NCI-H1048 (cell line): Measurements from ENCODE around the gene SLC4A11.
"Not testable (repeated sequence)": the region's sequence is repeated elsewhere in the genome, so short reads cannot be mapped to it uniquely, and the experiment has no call there.

Experiments used
- DNase-seq: peaks from one replicate; lab custom pipeline; 2025; lab: John Stamatoyannopoulos, UW

The SLC4A11 gene

GRCh38 chr20:3227936-3228749 lies 10.8 kb downstream of the SLC4A11 start:
- DNase-seq: no peak

DNA sequence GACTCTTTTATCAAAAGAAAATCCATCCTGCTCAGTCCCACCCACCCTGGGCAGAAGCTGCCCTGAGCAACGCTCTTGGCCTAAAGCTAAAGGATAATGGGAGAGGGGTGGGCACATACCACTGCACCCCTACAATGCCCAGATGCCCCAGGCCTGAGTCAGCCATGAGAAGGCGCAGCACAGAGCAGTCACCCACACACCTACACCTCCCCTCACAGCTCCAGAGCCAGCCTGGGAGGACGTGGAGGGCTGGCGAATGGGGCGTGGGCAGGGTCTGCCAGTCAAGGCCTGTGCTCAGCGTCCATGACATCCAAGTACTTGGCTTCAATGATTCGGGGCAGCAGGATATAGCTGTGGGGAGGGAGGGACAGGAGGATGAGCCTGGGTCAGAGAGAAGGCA lies 11.5 kb downstream of the SLC4A11 start:
- no peak for DNase-seq

- DNase-seq: no peak
Measured at GRCh38 chr20:3226864-3227263, 12.1 kb downstream of the SLC4A11 start.

DNA sequence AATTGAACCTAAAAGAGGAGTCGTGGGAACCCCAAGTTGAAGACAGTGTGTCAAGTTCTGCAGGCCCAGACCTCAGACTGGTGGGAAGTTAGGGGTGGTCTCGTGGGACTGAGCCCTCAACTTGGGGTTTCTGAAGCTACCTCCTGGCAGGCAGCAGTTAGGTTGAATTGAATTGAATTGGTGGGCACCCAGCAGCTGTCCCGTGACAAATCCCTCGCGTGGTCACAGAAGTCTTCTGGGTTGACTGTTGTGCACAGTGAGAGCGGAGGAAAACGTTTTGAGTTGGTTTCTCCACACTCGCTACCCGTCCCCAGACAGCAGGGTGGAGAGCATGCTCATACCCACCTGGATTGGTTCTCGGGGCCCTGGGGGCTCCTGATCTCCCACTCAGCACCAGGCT lies 12.9 kb downstream of the SLC4A11 start:
- DNase-seq: no peak

- no peak for DNase-seq
Measured at GRCh38 chr20:3224681-3225421, 14.1 kb downstream of the SLC4A11 start.

- no peak for DNase-seq
Measured at GRCh38 chr20:3223994-3224680, 14.9 kb downstream of the SLC4A11 start.

GRCh38 chr20:3223651-3223993 lies 15.4 kb downstream of the SLC4A11 start:
- no peak for DNase-seq

DNA sequence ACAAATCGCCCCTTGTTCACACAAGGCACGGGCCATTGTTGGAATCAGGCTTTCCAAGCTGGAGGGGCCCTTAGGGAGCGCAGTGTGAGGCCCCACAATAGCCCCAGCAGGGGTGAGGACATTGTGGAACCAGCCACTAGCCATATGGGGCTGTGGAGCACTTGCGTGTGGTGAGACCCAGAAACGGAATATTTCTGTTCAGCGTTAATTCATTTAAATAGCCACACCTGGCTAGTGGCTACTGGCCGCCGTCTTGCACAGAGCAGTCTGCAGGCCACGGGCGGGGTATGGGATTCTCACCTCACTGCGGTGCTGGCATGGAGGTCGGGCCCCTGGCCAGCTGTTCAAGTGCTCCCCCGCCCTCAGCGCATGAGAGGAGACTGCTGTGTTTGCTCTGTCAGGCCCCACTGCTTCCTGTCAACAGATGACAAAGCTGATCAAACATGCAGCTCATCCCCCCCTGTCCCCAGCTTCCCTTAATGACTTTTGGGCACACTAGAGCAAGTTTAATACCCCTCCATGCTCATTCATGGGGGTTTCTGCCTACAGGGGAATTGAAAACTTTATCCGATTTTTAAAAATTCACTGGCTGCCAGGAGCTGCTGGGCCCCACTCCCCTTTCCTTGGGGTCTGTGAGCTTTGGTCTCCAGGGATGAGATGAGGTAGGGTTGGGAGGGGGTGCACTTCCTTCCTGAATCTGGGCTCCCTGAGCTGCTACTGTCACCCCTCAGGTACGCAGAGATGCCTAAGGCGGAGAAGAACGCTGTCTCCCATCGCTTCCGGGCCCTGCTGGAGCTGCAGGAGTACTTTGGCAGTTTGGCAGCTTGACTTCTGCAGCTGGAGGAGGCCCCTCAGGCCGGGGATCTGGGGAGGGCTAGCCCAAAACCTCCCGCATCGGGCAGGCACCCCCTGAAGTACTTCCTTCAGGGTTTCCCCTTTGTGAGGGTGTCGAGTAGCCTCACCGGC lies 16.1 kb downstream of the SLC4A11 start:
- no peak for DNase-seq

GRCh38 chr20:3221398-3222226 lies 17.4 kb downstream of the SLC4A11 start:
- DNase-seq: no peak

- no peak for DNase-seq
Measured at GRCh38 chr20:3218307-3218988, 20.5 kb downstream of the SLC4A11 start.

- not testable (repeated sequence) for DNase-seq
Measured at GRCh38 chr20:3215359-3215917, 23.6 kb downstream of the SLC4A11 start.

- DNase-seq: no peak
Measured at GRCh38 chr20:3213226-3213625, 25.8 kb downstream of the SLC4A11 start.

DNA sequence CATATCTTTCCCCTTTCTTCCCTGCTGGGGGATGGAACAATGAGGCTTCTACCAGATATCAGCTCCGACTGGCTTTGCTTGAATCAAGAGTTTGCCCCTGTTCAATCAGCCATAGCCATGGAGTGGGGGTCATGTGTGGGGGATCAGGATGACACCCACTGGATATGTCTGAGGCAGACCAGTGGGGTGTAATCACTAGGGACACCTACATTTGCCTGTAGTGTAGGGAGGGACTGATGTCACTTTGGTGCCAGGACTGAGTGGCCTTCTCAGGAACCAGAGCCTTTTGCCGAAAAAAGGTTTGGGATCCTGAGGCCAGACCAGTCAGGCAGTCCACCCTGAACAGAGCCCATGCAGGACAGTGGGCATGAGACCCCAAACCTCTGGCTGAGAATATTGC lies 28.6 kb downstream of the SLC4A11 start:
- no peak for DNase-seq

- DNase-seq: no peak
Measured at GRCh38 chr20:3209946-3210317, 29.1 kb downstream of the SLC4A11 start.

GRCh38 chr20:3209257-3209945 lies 29.6 kb downstream of the SLC4A11 start, which contains the start of gene ITPA:
TSS of gene ITPA (plus strand) at chr20:3209498. CDS start at chr20:3209552, 54 bp downstream.
- peak; percentile 8 for DNase-seq

DNA sequence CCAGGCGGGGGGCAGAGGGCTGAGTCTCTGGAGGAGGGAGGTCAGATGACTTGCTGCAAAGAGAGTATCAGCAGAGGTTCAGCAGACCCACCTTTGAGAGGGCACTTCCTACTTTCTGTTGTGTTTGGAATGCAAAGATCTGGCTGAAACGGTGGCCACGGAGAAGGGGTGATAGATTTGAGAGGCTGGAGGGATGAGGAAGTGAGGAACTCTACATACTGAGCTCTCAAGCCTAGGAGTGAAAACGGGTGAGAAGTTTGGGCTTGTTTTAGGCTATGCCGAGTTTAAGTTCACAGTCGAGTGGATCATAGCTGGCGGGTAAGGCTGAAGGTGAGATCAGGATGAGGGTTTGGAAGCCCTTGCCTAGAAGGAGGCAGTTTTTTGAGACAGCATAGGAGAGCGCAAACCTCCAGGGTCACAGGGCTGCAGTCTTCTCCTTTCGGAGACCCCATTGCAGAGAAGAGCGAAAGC lies 30.2 kb downstream of the SLC4A11 start:
- no peak for DNase-seq

DNA sequence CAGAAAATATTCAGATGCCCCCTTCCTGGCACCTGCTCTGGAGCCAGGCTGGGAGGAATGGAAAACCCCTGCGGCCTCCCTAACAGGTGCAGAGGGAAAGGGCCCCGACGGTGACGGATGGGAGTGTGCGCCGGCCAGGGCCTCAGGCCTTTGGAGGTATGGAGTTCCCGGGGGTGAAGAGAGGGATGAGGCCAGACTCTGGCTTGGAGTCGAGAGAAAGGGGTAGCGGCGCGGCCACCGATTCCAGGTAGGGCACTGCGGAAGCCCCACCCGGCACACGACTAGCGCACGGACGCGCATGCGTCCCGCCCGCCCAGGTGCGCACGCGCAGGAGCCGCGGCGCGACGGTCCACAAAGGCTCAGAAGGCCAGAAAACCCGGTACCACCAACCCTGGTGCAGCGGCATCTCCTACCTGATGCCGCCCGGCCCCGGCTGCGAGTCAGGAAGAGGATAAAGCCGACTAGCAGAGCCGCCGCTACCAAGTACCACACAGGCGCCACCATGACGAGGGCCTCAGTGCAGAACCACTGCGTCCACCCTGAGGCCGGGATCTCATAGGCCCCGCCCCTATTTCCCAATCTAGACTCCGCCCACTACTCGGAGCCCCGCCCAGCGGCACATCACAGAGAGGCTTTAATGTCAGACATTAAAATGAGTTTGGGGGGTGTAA lies 34.7 kb downstream of the SLC4A11 start, which contains the start of gene DDRGK1:
Gene DDRGK1, minus strand, starts transcription at position 559 of the 671 bp plus-strand sequence. Its CDS starts 55 bp downstream, at position 504.
- DNase-seq: peak; percentile 65
